BE2C (cell line): ENCODE results near the gene MRTFA.

Source experiments
- DNase-seq: peaks from one replicate; pipeline ENCODE4 v3.0.0-alpha.2; 2020
- H3K27me3 ChIP-seq: fragments of 250-450 bp; sonication (Bioruptor Pico); 2 replicates; pipeline ENCODE4 v1.5.1; 2020; ENCODE audit warnings: mild to moderate bottlenecking
- H3K36me3 ChIP-seq: fragments of 250-450 bp; sonication (Bioruptor Pico); 2 replicates; pipeline ENCODE4 v1.5.1; 2020; ENCODE audit warnings: mild to moderate bottlenecking
- H3K4me1 ChIP-seq: fragments of 250-450 bp; sonication (Bioruptor Pico); 2 replicates; pipeline ENCODE4 v1.5.1; 2020
- H3K4me3 ChIP-seq: 2 replicates; pipeline ENCODE4 v1.5.1; 2011; ENCODE audit warnings: low read depth, low read length
- H3K9me3 ChIP-seq: fragments of 250-450 bp; sonication (Bioruptor Pico); 2 replicates; pipeline ENCODE4 v1.5.1; 2020
- TF ChIP-seq, protein P1 (sequence below): IDR thresholded peaks from 2 replicates; pipeline ENCODE4 v1.5.1; 2012; ENCODE audit warnings: mild to moderate bottlenecking, low read depth, low read length

Gene MRTFA

DNA sequence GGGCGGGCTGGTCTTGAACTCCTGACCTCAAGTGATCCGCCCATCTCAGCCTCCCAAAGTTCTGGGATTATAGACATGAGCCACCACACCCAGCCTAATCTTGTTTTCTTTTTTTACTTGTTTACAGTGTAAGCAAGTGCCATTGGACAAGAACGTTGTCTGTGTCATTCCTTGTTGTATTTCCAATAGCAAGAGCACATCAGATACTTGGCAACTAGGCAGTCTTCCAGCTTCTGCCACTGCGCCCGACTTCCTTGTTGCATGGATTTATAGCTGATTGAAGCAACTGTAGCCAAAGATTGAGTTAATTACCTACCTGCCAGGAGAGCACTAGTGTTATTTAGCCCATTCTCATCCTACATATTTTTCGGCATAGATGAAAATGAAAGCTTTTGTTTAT lies 269.2 kb downstream of the MRTFA start:
- peaks cover 48% of the 10 kb centered on the region for H3K36me3 ChIP-seq
- TF ChIP-seq, protein P1, sequence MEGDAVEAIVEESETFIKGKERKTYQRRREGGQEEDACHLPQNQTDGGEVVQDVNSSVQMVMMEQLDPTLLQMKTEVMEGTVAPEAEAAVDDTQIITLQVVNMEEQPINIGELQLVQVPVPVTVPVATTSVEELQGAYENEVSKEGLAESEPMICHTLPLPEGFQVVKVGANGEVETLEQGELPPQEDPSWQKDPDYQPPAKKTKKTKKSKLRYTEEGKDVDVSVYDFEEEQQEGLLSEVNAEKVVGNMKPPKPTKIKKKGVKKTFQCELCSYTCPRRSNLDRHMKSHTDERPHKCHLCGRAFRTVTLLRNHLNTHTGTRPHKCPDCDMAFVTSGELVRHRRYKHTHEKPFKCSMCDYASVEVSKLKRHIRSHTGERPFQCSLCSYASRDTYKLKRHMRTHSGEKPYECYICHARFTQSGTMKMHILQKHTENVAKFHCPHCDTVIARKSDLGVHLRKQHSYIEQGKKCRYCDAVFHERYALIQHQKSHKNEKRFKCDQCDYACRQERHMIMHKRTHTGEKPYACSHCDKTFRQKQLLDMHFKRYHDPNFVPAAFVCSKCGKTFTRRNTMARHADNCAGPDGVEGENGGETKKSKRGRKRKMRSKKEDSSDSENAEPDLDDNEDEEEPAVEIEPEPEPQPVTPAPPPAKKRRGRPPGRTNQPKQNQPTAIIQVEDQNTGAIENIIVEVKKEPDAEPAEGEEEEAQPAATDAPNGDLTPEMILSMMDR, result no peak
- DNase-seq, result no peak

DNA sequence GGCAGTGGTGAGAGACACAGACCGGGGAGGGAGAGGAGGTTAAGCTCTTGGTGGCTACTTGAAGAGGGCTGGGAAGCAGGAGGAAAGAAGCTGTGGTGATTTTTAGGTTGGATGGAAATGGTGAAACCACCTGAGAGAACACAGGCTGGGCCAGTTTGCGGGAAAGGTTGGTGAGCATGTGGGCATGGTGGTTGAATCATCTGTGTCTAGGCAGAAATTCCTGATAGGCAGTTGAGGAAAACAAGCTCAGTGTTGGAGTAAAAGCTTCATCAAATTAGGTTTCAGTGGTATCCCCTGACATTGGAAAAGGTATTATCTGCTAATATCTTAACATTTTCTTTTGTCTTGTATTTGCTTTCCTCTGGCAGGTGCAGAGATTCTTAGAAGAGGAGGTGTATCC lies 270.5 kb downstream of the MRTFA start:
- no peaks in the 10 kb centered on the region for H3K9me3 ChIP-seq
- H3K36me3 ChIP-seq, result peaks cover 61% of the 10 kb centered on the region
- no peak overlapping the region for H3K4me3 ChIP-seq
- TF ChIP-seq, protein P1, result no peak
- no peaks in the 10 kb centered on the region for H3K4me1 ChIP-seq
- no peak for DNase-seq
- no peaks in the 10 kb centered on the region for H3K27me3 ChIP-seq

More for the DNA sequence above, 269.2 kb downstream of the MRTFA start:
- H3K4me3 ChIP-seq, result no peak overlapping the region
- no peaks in the 10 kb centered on the region for H3K9me3 ChIP-seq
- H3K4me1 ChIP-seq, result peaks cover 3% of the 10 kb centered on the region
- H3K27me3 ChIP-seq, result no peaks in the 10 kb centered on the region

DNA sequence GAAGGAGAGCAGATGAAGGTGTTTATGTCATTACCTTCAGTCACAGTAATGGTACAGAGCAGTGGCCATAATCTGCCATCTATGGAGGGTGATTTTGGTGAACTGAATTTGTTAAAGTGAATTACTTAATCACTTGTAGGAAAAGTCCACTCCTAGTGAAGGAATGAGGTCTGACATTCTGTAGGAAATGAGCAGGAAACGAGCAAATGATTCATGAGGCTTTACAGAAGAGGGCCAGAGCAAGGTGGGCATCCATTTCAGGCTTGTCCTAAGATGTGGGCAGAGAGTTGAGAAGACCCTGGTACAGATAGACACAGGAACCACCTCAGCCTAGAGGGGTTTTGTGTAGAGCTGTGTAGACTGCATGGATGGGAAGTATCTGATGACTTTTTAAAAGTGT lies 272.1 kb downstream of the MRTFA start:
- Histone ChIP-seq H3K36me3 (peaks cover 77% of the 10 kb centered on the region), H3K4me3 (no peak overlapping the region), H3K9me3 (no peaks in the 10 kb centered on the region), H3K4me1 (no peaks in the 10 kb centered on the region), H3K27me3 (no peaks in the 10 kb centered on the region)
- TF ChIP-seq, protein P1, result no peak
- DNase-seq, result no peak

DNA sequence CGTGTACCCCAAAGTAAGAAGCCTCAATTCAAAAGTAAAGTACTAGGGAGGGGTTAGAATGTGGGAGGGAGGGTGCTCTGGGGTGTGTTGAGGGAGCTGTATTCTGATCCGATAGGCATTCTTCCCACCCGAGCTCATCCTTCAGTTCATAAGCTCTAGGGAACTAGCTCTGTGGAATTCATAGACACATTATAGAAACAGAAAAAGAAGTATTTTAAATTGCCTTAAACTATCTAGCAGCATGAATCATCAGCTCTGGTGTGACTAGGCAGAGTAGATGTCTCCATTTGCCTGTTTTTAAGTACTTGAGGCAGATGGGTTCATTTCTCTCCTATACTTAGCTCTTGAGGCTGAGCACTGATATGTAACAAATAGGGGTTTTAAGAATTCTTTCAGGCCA lies 273.5 kb downstream of the MRTFA start:
- Histone ChIP-seq H3K27me3 (no peaks in the 10 kb centered on the region), H3K4me3 (no peak overlapping the region), H3K36me3 (peaks cover 88% of the 10 kb centered on the region), H3K4me1 (no peaks in the 10 kb centered on the region), H3K9me3 (no peaks in the 10 kb centered on the region)
- no peak for DNase-seq
- TF ChIP-seq, protein P1, result no peak

DNA sequence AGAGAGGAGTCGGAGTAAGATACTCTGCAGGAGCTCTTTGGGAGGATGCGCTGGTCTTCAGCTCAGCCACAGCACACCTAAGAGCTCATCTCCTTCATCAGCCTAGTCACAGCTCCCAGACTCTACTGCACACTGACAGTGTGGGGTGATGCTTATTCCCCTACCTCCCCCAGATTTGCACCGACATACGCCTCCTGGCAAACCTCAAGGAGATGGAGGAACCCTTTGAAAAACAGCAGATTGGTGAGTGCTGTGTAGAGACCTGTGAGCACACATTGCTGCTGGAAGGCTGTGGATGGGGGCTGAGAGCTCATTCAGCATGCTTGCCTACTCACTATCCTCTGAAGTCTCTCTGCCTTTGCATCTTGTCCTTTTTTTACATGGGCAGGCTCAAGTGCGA lies 275.4 kb downstream of the MRTFA start:
- H3K27me3 ChIP-seq, result no peaks in the 10 kb centered on the region
- no peak overlapping the region for H3K4me3 ChIP-seq
- no peaks in the 10 kb centered on the region for H3K4me1 ChIP-seq
- no peak for DNase-seq
- TF ChIP-seq, protein P1, result no peak
- peaks cover 90% of the 10 kb centered on the region for H3K36me3 ChIP-seq
- no peaks in the 10 kb centered on the region for H3K9me3 ChIP-seq
